ENCODE data around the gene TMEM202.

TMEM202 gene

GRCh38 chr15:72397796-72398588 lies at the start of gene TMEM202:
TSS of gene TMEM202 (plus strand) at chr15:72398305. CDS start at chr15:72398327, 22 bp downstream.
- H3K4me3 ChIP-seq (ENCODE audit: control insufficient read depth, low read depth, low read length) = no peak within 1 kb of the TSS
- no peak for TF ChIP-seq CTCF (IDR thresholded peaks at IDR 0.05; ENCODE audit: control insufficient read depth, insufficient read depth, low read depth, low read length, missing control alignments)
- no peak for DNase-seq (ENCODE audit: low read depth)

GRCh38 chr15:72353266-72353665 lies 44.8 kb upstream of the TMEM202 start:
- TF ChIP-seq CTCF (IDR thresholded peaks at IDR 0.05; ENCODE audit: control insufficient read depth, insufficient read depth, low read depth, low read length, missing control alignments) = no peak
- DNase-seq (ENCODE audit: low read depth) = no peak
- H3K4me3 ChIP-seq (ENCODE audit: control insufficient read depth, low read depth, low read length) = no peak overlapping the region

GRCh38 chr15:72354496-72354895 lies 43.6 kb upstream of the TMEM202 start:
- no peak for TF ChIP-seq CTCF (IDR thresholded peaks at IDR 0.05; ENCODE audit: control insufficient read depth, insufficient read depth, low read depth, low read length, missing control alignments)
- DNase-seq (ENCODE audit: low read depth) = no peak
- H3K4me3 ChIP-seq (ENCODE audit: control insufficient read depth, low read depth, low read length) = no peak overlapping the region

- no peak for DNase-seq (ENCODE audit: low read depth)
- no peak for TF ChIP-seq CTCF (IDR thresholded peaks at IDR 0.05; ENCODE audit: control insufficient read depth, insufficient read depth, low read depth, low read length, missing control alignments)
- no peak overlapping the region for H3K4me3 ChIP-seq (ENCODE audit: control insufficient read depth, low read depth, low read length)
These were observed 40.0 kb upstream of the TMEM202 start for GRCh38 chr15:72358121-72358520.

GRCh38 chr15:72358650-72359171 lies 39.4 kb upstream of the TMEM202 start:
- no peak overlapping the region for H3K4me3 ChIP-seq (ENCODE audit: control insufficient read depth, low read depth, low read length)
- no peak for TF ChIP-seq CTCF (IDR thresholded peaks at IDR 0.05; ENCODE audit: control insufficient read depth, insufficient read depth, low read depth, low read length, missing control alignments)
- peak; percentile 35 for DNase-seq (ENCODE audit: low read depth)

GRCh38 chr15:72361176-72361575 lies 36.9 kb upstream of the TMEM202 start:
- DNase-seq (ENCODE audit: low read depth) = no peak
- H3K4me3 ChIP-seq (ENCODE audit: control insufficient read depth, low read depth, low read length) = no peak overlapping the region
- TF ChIP-seq CTCF (IDR thresholded peaks at IDR 0.05; ENCODE audit: control insufficient read depth, insufficient read depth, low read depth, low read length, missing control alignments) = no peak

Measured in AG09309 (cell line).